ENCODE measurements around the gene ADAMTS17. TPM values are rescaled to one million over a fixed set of nuclear protein-coding genes. Genes with fewer than 3 reads are reported as not detected.

Gene ADAMTS17
- total RNA-seq, 2 experiments from 2014 or later: 0.99 to 1.2 TPM

DNA sequence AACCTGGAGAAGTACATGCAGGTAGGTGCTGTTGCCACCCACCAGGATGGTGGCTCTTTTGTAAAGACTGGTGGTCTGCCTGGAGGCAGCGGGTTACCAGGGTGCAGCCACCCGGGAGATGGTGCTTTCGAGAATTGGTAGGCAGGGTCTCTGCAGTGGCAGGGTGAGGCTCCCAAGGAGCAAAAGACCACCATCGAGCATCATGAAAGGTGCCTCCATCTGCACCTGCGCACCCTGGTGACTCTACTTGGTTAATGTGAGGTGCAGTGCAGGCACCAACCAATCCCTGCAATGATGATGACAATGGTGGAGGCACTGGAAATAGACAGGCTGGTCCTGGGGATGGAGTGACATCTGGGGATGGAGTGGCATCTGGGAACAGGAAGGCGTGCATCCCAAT, 236.7 kb downstream of the ADAMTS17 start:
- ChIA-PET CTCF (no interaction called here), POLR2A (no interaction called here)
- intact Hi-C loops (cut with micrococcal nuclease): no loop called here
- Mint-ChIP-seq H3K27me3 (no peaks in the 10 kb centered on the region), H3K4me3 (no peak overlapping the region), H3K27ac (no peak overlapping the region), H3K36me3 (no peaks in the 10 kb centered on the region), H3K4me1 (ENCODE audit: low read depth) (no peaks in the 10 kb centered on the region), H3K9me3 (no peaks in the 10 kb centered on the region)
- no peak for DNase-seq

GRCh38 chr15:100104245-100104644, 237.5 kb downstream of the ADAMTS17 start:
- DNase-seq: no peak
- Mint-ChIP-seq H3K27ac (no peak overlapping the region), H3K4me3 (no peak overlapping the region), H3K27me3 (no peaks in the 10 kb centered on the region), H3K4me1 (ENCODE audit: low read depth) (no peaks in the 10 kb centered on the region), H3K36me3 (no peaks in the 10 kb centered on the region), H3K9me3 (no peaks in the 10 kb centered on the region)
- CTCF ChIA-PET: no interaction called here
- POLR2A ChIA-PET: no interaction called here
- intact Hi-C loops (cut with micrococcal nuclease): no loop called here

- DNase-seq: no peak
- Mint-ChIP-seq H3K4me3 (no peak overlapping the region), H3K9me3 (no peaks in the 10 kb centered on the region), H3K36me3 (no peaks in the 10 kb centered on the region), H3K4me1 (ENCODE audit: low read depth) (no peaks in the 10 kb centered on the region), H3K27ac (no peak overlapping the region), H3K27me3 (no peaks in the 10 kb centered on the region)
- POLR2A ChIA-PET: no interaction called here
- CTCF ChIA-PET: no interaction called here
- intact Hi-C loops (cut with micrococcal nuclease): no loop called here
Observed at GRCh38 chr15:100103828-100104227, 237.9 kb downstream of the ADAMTS17 start.

GRCh38 chr15:100101426-100102089, 240.2 kb downstream of the ADAMTS17 start:
- no peaks in the 10 kb centered on the region for H3K27me3 Mint-ChIP-seq
- H3K4me1 Mint-ChIP-seq (ENCODE audit: low read depth): no peaks in the 10 kb centered on the region
- DNase-seq: no peak
- no peaks in the 10 kb centered on the region for H3K9me3 Mint-ChIP-seq
- no peak overlapping the region for H3K4me3 Mint-ChIP-seq
- CTCF ChIA-PET: no interaction called here
- no peak overlapping the region for H3K27ac Mint-ChIP-seq
- H3K36me3 Mint-ChIP-seq: no peaks in the 10 kb centered on the region
- intact Hi-C loops (cut with micrococcal nuclease): no loop called here
- POLR2A ChIA-PET: no interaction called here

GRCh38 chr15:100100926-100101325, 240.8 kb downstream of the ADAMTS17 start:
- H3K4me3 Mint-ChIP-seq: no peak overlapping the region
- CTCF ChIA-PET: no interaction called here
- no peaks in the 10 kb centered on the region for H3K27me3 Mint-ChIP-seq
- H3K27ac Mint-ChIP-seq: no peak overlapping the region
- POLR2A ChIA-PET: no interaction called here
- no peaks in the 10 kb centered on the region for H3K4me1 Mint-ChIP-seq (ENCODE audit: low read depth)
- intact Hi-C loops (cut with micrococcal nuclease): no loop called here
- H3K9me3 Mint-ChIP-seq: no peaks in the 10 kb centered on the region
- no peaks in the 10 kb centered on the region for H3K36me3 Mint-ChIP-seq
- DNase-seq: no peak

GRCh38 chr15:100099976-100100375, 241.8 kb downstream of the ADAMTS17 start:
- Mint-ChIP-seq H3K27me3 (no peaks in the 10 kb centered on the region), H3K4me3 (no peak overlapping the region), H3K4me1 (ENCODE audit: low read depth) (no peaks in the 10 kb centered on the region), H3K36me3 (no peaks in the 10 kb centered on the region), H3K27ac (no peak overlapping the region), H3K9me3 (no peaks in the 10 kb centered on the region)
- intact Hi-C loops (cut with micrococcal nuclease): no loop called here
- no peak for DNase-seq
- CTCF ChIA-PET: no interaction called here
- POLR2A ChIA-PET: no interaction called here

DNA sequence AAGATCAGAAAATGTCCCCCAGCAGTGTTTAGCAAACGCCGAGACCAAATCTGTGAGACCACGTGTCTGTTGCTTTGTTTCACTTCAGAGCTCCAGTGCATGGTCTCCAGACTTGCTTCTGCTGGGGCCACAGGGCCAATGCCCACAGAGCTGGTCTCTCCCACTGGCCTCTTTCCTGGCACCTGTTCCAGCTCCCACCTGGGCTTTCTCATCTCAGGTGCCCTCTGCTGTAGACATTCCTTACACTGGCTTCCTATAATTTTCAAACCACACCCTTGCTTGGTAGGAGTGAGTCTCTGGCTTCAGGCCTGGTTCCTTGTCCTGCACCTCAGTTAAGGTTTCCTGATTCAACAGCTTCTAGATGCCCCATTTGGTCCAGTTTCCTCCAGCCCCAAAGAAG, 243.1 kb downstream of the ADAMTS17 start:
- DNase-seq: no peak
- intact Hi-C loops (cut with micrococcal nuclease): no loop called here
- Mint-ChIP-seq H3K27me3 (no peaks in the 10 kb centered on the region), H3K36me3 (peaks cover 2% of the 10 kb centered on the region), H3K4me1 (ENCODE audit: low read depth) (no peaks in the 10 kb centered on the region), H3K4me3 (no peak overlapping the region), H3K9me3 (no peaks in the 10 kb centered on the region), H3K27ac (no peak overlapping the region)
- ChIA-PET CTCF (no interaction called here), POLR2A (no interaction called here)

- intact Hi-C loops (cut with micrococcal nuclease): no loop called here
- CTCF ChIA-PET: no interaction called here
- no peaks in the 10 kb centered on the region for H3K9me3 Mint-ChIP-seq
- DNase-seq: no peak
- H3K4me3 Mint-ChIP-seq: no peak overlapping the region
- no peak overlapping the region for H3K27ac Mint-ChIP-seq
- no peaks in the 10 kb centered on the region for H3K27me3 Mint-ChIP-seq
- H3K36me3 Mint-ChIP-seq: peaks cover 2% of the 10 kb centered on the region
- H3K4me1 Mint-ChIP-seq (ENCODE audit: low read depth): no peaks in the 10 kb centered on the region
- POLR2A ChIA-PET: no interaction called here
Observed at GRCh38 chr15:100097342-100098127, 244.2 kb downstream of the ADAMTS17 start.

DNA sequence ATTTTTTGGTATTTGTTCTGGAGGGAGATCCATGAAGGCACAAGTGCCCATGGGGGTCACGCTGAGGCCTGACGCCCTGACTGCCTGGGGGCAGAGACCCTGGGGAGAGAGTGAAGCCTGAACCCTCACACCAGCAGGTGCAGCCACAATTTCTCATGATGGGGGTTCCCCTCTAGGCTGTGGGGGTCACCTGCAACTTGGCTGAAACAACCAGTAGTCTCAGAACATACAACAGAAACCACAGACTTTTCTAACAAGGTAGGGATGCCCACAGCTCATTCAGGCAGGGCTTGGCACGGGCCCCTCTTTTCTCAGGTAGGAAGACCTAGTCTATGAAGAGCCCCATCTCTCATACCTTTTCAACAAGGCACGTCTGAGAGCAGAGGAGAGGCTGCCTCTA, 245.1 kb downstream of the ADAMTS17 start:
- Mint-ChIP-seq H3K27ac (no peak overlapping the region), H3K36me3 (peaks cover 4% of the 10 kb centered on the region), H3K27me3 (no peaks in the 10 kb centered on the region), H3K9me3 (no peaks in the 10 kb centered on the region), H3K4me1 (ENCODE audit: low read depth) (no peaks in the 10 kb centered on the region), H3K4me3 (no peak overlapping the region)
- CTCF ChIA-PET: no interaction called here
- no peak for DNase-seq
- intact Hi-C loops (cut with micrococcal nuclease): no loop called here
- POLR2A ChIA-PET: no interaction called here

GRCh38 chr15:100096248-100096600, 245.6 kb downstream of the ADAMTS17 start:
- no peaks in the 10 kb centered on the region for H3K9me3 Mint-ChIP-seq
- no peak for DNase-seq
- H3K4me3 Mint-ChIP-seq: no peak overlapping the region
- no peaks in the 10 kb centered on the region for H3K4me1 Mint-ChIP-seq (ENCODE audit: low read depth)
- ChIA-PET CTCF (no interaction called here), POLR2A (no interaction called here)
- H3K36me3 Mint-ChIP-seq: peaks cover 7% of the 10 kb centered on the region
- H3K27me3 Mint-ChIP-seq: no peaks in the 10 kb centered on the region
- no peak overlapping the region for H3K27ac Mint-ChIP-seq
- intact Hi-C loops (cut with micrococcal nuclease): no loop called here

- Mint-ChIP-seq H3K27me3 (no peaks in the 10 kb centered on the region), H3K4me3 (no peak overlapping the region), H3K9me3 (no peaks in the 10 kb centered on the region), H3K4me1 (ENCODE audit: low read depth) (no peaks in the 10 kb centered on the region), H3K36me3 (peaks cover 7% of the 10 kb centered on the region), H3K27ac (no peak overlapping the region)
- POLR2A ChIA-PET: no interaction called here
- intact Hi-C loops (cut with micrococcal nuclease): no loop called here
- CTCF ChIA-PET: no interaction called here
- no peak for DNase-seq
Observed at GRCh38 chr15:100095541-100096247, 246.1 kb downstream of the ADAMTS17 start.

GRCh38 chr15:100094127-100094510, 247.7 kb downstream of the ADAMTS17 start:
- no peak for DNase-seq
- H3K27me3 Mint-ChIP-seq: no peaks in the 10 kb centered on the region
- H3K4me3 Mint-ChIP-seq: no peak overlapping the region
- no peak overlapping the region for H3K27ac Mint-ChIP-seq
- no peaks in the 10 kb centered on the region for H3K9me3 Mint-ChIP-seq
- H3K36me3 Mint-ChIP-seq: peaks cover 11% of the 10 kb centered on the region
- H3K4me1 Mint-ChIP-seq (ENCODE audit: low read depth): no peaks in the 10 kb centered on the region
- ChIA-PET CTCF (no interaction called here), POLR2A (no interaction called here)
- intact Hi-C loops (cut with micrococcal nuclease): no loop called here

All from activated CD4-positive, alpha-beta memory T cell treated with anti-CD3 and anti-CD28 coated beads for 36 hours (primary cell).